Endometrium (tissue), 2 donors: ENCODE data around the gene CCDC30.

Source experiments
- FAIRE-seq: peaks from 2 replicates; lab custom pipeline; 2012; peaks lifted over from hg19 to GRCh38; lab: Jason Lieb, UNC
- donor health status: control.
- donor health status: control.

Gene CCDC30

GRCh38 chr1:42692461-42692860, 229.4 kb downstream of the CCDC30 start:
- FAIRE-seq = no peak

- FAIRE-seq = no peak
Observed at GRCh38 chr1:42692911-42693310, 229.8 kb downstream of the CCDC30 start.

- no peak for FAIRE-seq
Observed at GRCh38 chr1:42698081-42698813, 235.2 kb downstream of the CCDC30 start.

- FAIRE-seq = no peak
Observed at GRCh38 chr1:42700006-42700405, 236.9 kb downstream of the CCDC30 start.

GRCh38 chr1:42703888-42704464, 240.9 kb downstream of the CCDC30 start:
- no peak for FAIRE-seq
